Measurements from ENCODE around the gene FPR1. TPM values are rescaled to one million over a fixed set of nuclear protein-coding genes. Genes with fewer than 3 reads are reported as not detected.

FPR1 gene
- total RNA-seq, 3 donors from 2014 or later (not counting 1 experiment from before 2014, with no cell fraction given), result 3.4 to 20.2 (median 6.4) TPM

GRCh38 chr19:51796195-51796679 lies 44.6 kb upstream of the FPR1 start:
- Mint-ChIP-seq H3K4me3 (no peak overlapping the region), H3K27me3 (ENCODE audit: low read depth in 2 of 2) (peaks cover 0 to 14% of the 10 kb centered on the region in 2 donors), H3K27ac (no peak overlapping the region), H3K4me1 (no peaks in the 10 kb centered on the region), H3K36me3 (no peaks in the 10 kb centered on the region), H3K9me3 (peaks cover 0 to 2% of the 10 kb centered on the region in 2 donors)
- Histone ChIP-seq H3K9me3 (ENCODE audit: control insufficient read depth, insufficient read depth, low read length) (peaks cover 8% of the 10 kb centered on the region), H3K4me3 (ENCODE audit: low read length) (no peak overlapping the region), H3K27me3 (ENCODE audit: control insufficient read depth, insufficient read depth, low read length) (no peaks in the 10 kb centered on the region), H3K4me1 (ENCODE audit: control insufficient read depth, insufficient read depth, low read length) (peaks cover 4% of the 10 kb centered on the region), H3K27ac (ENCODE audit: low read length) (no peak overlapping the region), H3K36me3 (ENCODE audit: control insufficient read depth, insufficient read depth, low read length) (no peaks in the 10 kb centered on the region)
- WGBS (ENCODE audit: insufficient coverage), result 88% methylated on average over 8 of the region's 8 CpGs
- no peak for ATAC-seq
- intact Hi-C loops (cut with micrococcal nuclease), result no loop called here
- no peak for TF ChIP-seq CTCF (IDR thresholded peaks at IDR 0.05)
- DNase-seq, result no peak

- no peak for DNase-seq
- WGBS (ENCODE audit: insufficient coverage), result 100% methylated on average over 1 of the region's 2 CpGs
- intact Hi-C loops (cut with micrococcal nuclease), result no loop called here
- Histone ChIP-seq H3K27me3 (ENCODE audit: control insufficient read depth, insufficient read depth, low read length) (no peaks in the 10 kb centered on the region), H3K4me3 (ENCODE audit: low read length) (no peak within 1 kb of the TSS), H3K9me3 (ENCODE audit: control insufficient read depth, insufficient read depth, low read length) (peaks cover 8% of the 10 kb centered on the region), H3K4me1 (ENCODE audit: control insufficient read depth, insufficient read depth, low read length) (peaks cover 4% of the 10 kb centered on the region), H3K36me3 (ENCODE audit: control insufficient read depth, insufficient read depth, low read length) (no peaks in the 10 kb centered on the region), H3K27ac (ENCODE audit: low read length) (no peak within 1 kb of the TSS)
- Mint-ChIP-seq H3K27ac (no peak within 1 kb of the TSS), H3K9me3 (peaks cover 0 to 2% of the 10 kb centered on the region in 2 donors), H3K27me3 (ENCODE audit: low read depth in 2 of 2) (peaks cover 7 to 14% of the 10 kb centered on the region in 2 donors), H3K36me3 (no peaks in the 10 kb centered on the region), H3K4me1 (no peaks in the 10 kb centered on the region), H3K4me3 (no peak within 1 kb of the TSS)
- no peak for TF ChIP-seq CTCF (IDR thresholded peaks at IDR 0.05)
- no peak for ATAC-seq
Observed at GRCh38 chr19:51794885-51795490, 43.3 kb upstream of the FPR1 start, which contains the start of gene FPR3. Gene FPR3, plus strand, starts transcription at chr19:51795157. Its CDS starts 28,592 bp downstream, at chr19:51823749.

GRCh38 chr19:51793994-51794393 lies 42.3 kb upstream of the FPR1 start:
- peaks cover 0 to 2% of the 10 kb centered on the region in 2 donors for H3K9me3 Mint-ChIP-seq
- H3K27me3 Mint-ChIP-seq (ENCODE audit: low read depth in 2 of 2), result peaks cover 7 to 14% of the 10 kb centered on the region in 2 donors
- no peak overlapping the region for H3K27ac ChIP-seq (ENCODE audit: low read length)
- no peak overlapping the region for H3K4me3 Mint-ChIP-seq
- intact Hi-C loops (cut with micrococcal nuclease), result no loop called here
- H3K27me3 ChIP-seq (ENCODE audit: control insufficient read depth, insufficient read depth, low read length), result no peaks in the 10 kb centered on the region
- no peak for DNase-seq
- no peaks in the 10 kb centered on the region for H3K4me1 Mint-ChIP-seq
- H3K9me3 ChIP-seq (ENCODE audit: control insufficient read depth, insufficient read depth, low read length), result peaks cover 7% of the 10 kb centered on the region
- no peak for ATAC-seq
- H3K36me3 Mint-ChIP-seq, result no peaks in the 10 kb centered on the region
- no peak overlapping the region for H3K27ac Mint-ChIP-seq
- 72% methylated on average over 2 of the region's 2 CpGs for WGBS (ENCODE audit: insufficient coverage)
- no peaks in the 10 kb centered on the region for H3K36me3 ChIP-seq (ENCODE audit: control insufficient read depth, insufficient read depth, low read length)
- no peak for TF ChIP-seq CTCF (IDR thresholded peaks at IDR 0.05)
- H3K4me1 ChIP-seq (ENCODE audit: control insufficient read depth, insufficient read depth, low read length), result no peaks in the 10 kb centered on the region
- H3K4me3 ChIP-seq (ENCODE audit: low read length), result no peak overlapping the region

GRCh38 chr19:51792932-51793331 lies 41.3 kb upstream of the FPR1 start:
- Histone ChIP-seq H3K4me3 (ENCODE audit: low read length) (no peak overlapping the region), H3K27ac (ENCODE audit: low read length) (no peak overlapping the region), H3K4me1 (ENCODE audit: control insufficient read depth, insufficient read depth, low read length) (no peaks in the 10 kb centered on the region), H3K9me3 (ENCODE audit: control insufficient read depth, insufficient read depth, low read length) (peaks cover 4% of the 10 kb centered on the region), H3K27me3 (ENCODE audit: control insufficient read depth, insufficient read depth, low read length) (no peaks in the 10 kb centered on the region), H3K36me3 (ENCODE audit: control insufficient read depth, insufficient read depth, low read length) (no peaks in the 10 kb centered on the region)
- peaks cover 7 to 14% of the 10 kb centered on the region in 2 donors for H3K27me3 Mint-ChIP-seq (ENCODE audit: low read depth in 2 of 2)
- 60% methylated on average over 2 of the region's 2 CpGs for WGBS (ENCODE audit: insufficient coverage)
- intact Hi-C loops (cut with micrococcal nuclease), result no loop called here
- TF ChIP-seq CTCF (IDR thresholded peaks at IDR 0.05), result no peak
- no peaks in the 10 kb centered on the region for H3K36me3 Mint-ChIP-seq
- H3K4me3 Mint-ChIP-seq, result no peak overlapping the region
- no peak overlapping the region for H3K27ac Mint-ChIP-seq
- DNase-seq (no peak), ATAC-seq (no peak)
- H3K4me1 Mint-ChIP-seq, result no peaks in the 10 kb centered on the region
- peaks cover 0 to 2% of the 10 kb centered on the region in 2 donors for H3K9me3 Mint-ChIP-seq

Measured in natural killer cell (primary cell).